Muscle of arm (tissue), 12 donors: ENCODE measurements around the gene NT5E. TPM values are rescaled to one million over a fixed set of nuclear protein-coding genes. Genes with fewer than 3 reads are reported as not detected.
A peak's percentile ranks its signal among the peaks of the same experiment; 100 is the strongest.
"Not testable (repeated sequence)": the region's sequence is repeated elsewhere in the genome, so short reads cannot be mapped to it uniquely, and the experiment has no call there.

Experiments used
- DNase-seq: peaks from one replicate; pipeline ENCODE4 v3.0.0-alpha.2; 2013
- polyA plus RNA-seq, 12 donors: library from polyadenylated mRNA; unstranded; fragments of 120-200 nt; gene quantifications; one replicate each; pipeline ENCODE4 v1.2.1, GENCODE V29; 2013; ENCODE audit not compliant: insufficient read length in 12 of 12

NT5E gene
- polyA plus RNA-seq, 12 donors, result 21.1 to 56.0 (median 29.1) TPM; not detected in 1

DNA sequence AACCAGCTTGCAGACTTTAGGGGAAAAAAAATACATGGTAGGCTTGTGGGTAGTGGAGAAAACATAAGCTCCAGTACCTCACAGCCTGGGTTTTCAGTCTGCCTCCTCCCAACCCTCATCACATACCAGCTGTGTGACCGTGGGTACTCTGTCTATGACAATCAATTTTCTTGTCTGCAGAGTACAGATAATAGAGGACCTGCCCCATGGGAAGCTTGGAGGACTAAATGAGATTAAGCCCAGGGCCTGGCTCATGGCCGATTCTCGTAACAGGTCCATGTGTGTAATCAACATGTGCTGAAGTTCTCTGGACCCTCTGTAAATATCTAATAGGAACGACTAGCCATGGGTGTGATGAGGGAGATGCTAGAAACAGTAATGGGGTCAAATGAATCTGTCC lies 34.0 kb downstream of the NT5E start:
- no peak for DNase-seq

DNA sequence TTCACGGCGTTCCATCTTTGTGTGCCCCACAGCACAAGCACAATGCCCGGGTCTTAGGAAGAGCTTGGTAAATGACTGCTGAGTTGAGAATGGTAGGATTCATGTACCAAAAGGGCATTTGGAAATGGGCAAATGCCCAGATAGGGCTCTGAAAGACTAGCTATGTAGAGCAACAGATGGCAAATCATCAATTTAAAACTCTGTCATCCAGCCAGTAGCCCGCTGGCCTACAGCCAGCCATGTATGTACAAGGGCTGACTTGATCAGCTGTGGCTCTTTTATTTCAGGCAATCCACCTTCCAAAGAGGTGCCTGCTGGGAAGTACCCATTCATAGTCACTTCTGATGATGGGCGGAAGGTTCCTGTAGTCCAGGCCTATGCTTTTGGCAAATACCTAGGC lies 35.1 kb downstream of the NT5E start:
- DNase-seq, result no peak

DNA sequence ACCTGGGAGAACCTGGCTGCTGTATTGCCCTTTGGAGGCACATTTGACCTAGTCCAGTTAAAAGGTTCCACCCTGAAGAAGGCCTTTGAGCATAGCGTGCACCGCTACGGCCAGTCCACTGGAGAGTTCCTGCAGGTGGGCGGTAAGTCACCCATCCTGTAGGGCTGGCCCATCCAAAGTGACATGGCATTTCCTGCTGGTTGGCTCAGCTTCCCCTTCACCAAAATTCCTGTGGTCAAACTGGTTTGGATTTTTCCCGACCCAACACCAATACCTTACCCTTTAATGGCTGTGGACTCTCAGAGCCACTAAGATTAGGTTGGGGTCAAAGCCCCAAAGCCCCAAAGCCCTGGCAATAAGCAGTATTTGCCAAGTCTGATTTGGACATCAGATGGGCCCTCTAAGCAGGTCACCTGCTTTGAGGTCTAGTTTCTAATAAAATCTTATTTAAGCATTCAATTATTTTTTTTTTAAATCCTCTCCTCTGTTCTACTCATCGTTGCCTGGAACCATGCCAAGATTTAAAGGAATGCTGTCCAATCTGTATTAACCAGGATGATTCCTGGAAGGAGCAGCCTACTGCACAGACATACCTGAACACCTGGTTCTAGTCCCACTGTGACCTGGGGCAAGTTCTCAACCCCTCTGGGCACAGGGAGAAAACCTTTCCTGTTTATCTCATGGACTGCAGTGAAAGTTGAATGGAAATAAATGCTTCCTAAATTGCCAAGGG lies 40.8 kb downstream of the NT5E start:
- DNase-seq, result no peak

DNA sequence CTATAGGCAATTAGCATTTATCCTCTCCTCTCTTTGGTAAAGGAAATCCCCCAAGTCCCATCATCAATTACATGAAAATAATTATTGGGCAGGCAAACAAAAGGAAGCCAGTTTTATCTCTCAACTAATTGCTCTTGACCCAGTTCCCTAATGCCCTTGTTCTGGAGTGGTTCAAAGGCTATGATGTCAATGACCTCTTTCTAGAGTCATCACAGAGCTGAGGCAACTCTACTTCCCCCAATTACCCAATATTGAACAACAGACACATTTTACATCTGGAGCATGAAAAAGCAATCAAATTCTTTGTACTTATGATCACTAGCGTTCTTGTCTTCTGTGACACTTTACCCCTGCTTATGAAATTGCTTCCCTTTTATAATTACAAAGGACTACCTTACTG lies 43.5 kb downstream of the NT5E start:
- no peak for DNase-seq

DNA sequence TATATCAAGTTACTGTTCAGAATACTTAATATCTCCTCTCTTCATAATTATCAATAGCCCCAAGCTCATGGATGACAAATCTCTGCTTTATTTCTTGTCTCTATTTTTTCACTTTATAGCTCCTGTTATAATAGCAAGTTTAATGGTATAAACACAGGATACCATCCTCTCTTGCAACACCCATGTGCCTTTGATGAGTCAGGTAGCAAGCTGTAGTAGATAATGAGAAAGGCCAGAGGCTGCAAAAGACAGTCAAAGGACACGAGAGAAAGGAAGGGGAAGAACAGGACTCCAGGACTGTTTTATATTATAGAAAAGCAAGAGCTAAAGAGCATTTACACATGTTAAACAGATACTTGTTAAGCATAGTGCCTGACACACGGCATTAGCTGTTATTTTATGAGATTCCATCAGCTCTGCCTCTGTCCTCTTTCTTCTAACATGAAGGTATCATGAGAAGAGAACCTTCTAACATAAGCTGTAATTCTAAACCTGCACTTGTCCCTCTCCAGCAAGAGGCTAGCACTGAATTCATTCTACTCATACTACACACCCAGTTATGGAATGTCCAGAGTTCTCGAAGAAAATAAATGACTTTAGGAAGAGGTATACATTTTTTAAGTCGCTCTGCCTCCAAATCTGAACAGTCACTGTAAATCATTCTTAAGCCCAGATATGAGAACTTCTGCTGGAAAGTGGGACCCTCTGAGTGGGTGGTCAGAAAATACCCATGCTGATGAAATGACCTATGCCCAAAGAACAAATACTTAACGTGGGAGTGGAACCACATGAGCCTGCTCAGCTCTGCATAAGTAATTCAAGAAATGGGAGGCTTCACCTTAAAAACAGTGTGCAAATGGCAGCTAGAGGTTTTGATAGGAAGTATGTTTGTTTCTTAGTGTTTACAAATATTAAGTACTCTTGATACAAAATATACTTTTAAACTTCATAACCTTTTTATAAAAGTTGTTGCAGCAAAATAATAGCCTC lies 45.0 kb downstream of the NT5E start:
- no peak for DNase-seq

DNA sequence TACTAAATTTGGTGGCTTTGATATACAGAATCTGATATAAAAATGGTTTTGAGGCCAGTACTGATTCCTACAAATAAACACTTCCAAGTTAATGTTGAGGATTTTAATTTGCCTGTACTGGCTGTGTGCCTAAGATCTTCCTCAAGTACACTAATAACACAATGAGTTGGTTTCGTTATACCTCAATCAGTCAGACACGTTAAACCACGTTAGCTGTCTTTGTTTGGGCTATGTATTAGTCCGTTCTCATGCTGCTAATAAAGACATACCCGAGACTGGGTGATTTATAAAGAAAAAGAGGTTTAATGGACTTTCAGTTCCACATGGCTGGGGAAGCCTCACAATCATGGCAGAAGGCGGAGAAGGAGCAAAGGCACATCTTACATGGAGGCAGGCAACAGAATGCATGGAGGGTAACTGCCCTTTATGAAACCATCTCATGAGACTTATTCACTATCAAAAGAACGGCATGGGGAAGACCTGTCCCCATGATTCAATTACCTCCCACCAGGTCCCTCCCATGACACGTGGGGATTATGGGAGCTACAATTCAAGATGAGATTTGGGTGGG lies 46.2 kb downstream of the NT5E start:
- no peak for DNase-seq

DNA sequence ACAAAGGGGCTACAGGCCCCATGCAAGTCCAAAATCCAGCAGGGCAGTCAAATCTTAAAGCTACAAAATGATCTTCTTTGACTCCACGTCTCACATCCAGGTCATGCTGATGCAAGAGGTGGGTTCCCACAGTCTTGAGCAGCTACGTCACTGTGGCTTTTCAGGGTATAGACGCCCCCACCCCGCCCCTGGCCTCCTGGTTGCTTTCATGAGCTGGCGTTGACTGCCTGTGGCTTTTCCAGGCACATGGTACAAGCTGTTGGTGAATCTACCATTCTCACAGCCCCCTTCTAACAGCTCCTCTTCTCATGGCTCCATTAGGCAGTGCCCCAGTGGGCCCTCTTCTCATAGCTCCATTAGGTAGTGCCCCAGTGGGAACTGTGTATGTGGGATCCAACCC lies 47.0 kb downstream of the NT5E start:
- DNase-seq, result no peak

DNA sequence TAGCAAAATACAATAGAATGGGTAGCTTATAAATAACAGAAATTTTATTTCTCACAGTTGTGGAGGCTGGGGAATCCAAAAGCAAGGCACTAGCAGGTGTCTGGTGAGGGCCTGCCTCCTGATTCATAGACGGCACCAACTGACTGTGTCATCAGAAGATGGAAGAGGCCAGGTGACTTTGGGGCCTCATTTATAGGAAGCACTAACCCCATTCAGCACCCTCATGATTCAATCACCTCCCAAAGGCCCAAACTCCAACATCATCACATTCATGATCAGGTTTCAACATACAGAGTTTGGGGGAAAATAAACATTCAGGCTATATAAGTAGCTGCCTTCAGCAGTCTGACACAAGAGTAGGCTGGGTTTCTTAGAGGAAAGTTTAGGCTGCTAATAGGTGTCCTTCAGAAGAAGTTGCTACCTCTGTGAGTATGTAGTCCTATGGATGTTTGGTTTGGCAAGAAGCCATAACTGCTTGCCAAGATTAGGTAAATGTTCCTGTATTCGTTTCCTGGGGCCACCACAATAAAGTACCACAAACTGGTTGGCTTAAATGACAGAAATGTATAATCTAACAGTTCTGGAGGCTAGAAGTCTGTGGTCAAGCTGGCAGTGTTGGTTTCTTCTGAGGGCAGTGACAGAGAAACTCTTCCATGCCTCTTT lies 48.8 kb downstream of the NT5E start:
- no peak for DNase-seq

DNA sequence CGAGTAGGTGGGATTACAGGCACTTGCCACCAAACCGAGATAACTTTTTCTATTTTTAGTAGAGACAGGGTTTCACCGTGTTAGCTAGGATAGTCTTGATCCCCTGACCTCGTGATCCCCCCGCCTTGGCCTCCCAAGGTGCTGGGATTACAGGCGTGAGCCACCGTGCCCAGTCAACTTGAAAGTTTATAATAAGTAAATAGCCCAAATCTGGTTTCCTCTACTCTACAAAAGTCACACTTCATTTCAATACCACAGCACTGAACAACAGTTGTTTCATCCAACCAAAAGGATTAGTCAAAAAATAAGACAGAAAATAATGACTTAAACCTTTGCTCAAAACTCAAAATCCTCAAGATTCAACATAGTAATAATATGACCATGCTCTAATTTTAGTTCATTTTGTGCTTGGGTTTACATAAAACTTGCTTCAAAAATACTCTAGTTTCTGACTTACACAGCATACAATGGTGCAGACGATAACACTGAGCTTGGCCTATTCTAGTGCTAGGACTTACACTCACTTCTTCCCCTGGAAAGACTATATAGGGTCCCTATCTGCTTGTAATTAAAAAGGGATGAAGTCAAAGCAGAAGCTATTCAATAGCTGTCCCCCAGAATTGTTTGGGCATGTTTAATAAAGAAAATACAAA lies 56.7 kb downstream of the NT5E start:
- no peak for DNase-seq

DNA sequence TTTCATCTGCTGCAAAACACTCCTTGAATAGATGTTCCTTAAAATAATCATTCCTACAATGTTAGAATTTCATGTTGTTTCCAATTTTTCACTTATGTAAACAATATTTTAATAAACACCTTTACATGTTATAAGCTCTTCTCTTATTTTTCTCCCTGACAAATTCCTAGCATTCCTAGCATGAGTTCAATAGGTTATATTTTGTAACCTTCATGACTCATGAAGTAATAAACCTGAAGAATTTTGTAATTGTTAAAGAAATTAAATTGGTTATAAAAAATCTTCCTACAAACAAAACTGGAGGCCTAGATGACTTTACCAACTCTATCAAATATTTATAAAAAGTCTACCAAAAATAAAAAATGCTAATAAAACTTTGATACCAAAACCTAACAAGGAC lies 66.3 kb downstream of the NT5E start:
- no peak for DNase-seq

DNA sequence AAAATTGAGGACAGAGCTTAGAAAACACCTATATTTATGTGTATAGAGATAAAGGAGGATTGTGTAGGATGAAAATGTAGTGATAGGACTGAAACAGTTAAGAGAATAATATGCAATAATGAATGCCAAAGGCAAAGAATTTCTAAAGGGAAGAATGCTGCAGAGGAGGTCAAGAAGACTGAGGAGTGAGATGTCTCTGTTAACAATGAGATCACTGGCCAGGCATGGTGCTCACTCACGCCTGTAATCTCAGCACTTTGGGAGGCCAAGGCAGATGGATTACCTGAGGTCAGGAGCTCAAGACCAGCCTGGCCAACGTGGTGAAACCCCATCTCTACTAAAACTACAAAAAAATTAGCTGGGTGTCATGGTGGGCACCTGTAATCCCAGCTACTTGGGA lies 74.4 kb downstream of the NT5E start:
- not testable (repeated sequence) for DNase-seq

DNA sequence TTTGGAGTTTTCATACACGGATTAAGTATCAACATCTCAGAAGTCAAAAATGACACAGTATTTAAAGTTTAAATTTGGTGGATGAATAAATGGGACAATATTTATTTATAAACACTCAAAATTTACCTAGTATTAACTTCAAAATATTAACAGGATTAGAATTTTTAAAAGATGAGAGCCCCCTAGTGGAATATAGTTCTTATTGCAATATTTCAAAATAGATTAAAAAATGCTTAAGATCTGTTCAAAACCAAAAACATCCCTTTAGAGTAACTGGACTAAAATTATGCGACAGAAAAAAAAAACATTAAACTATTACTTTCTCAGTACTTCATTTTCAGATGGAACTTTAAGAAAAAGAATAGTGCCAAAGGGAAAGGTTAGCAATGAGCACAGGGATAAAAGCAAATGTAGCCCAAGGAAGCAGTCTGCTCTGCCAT lies 87.2 kb downstream of the NT5E start:
- DNase-seq, result peak; percentile 4

DNA sequence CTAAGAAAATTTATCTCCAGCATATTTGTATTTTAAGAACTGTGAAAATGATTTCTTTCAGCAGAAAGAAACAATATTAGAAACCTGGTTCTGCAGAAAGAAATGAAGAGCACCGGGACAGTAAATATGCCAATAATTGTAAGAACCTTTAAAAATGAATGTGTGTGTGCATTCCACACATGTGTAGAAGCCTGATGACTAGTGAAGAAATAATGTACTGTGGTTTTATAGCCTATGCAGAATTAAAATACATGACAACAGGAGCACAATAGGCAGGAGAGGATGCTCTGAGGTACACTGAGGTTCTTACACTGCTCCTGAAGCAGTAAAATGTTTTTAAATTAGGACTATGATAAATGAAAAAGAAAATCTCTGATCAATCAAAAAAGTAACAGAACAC lies 94.9 kb downstream of the NT5E start:
- no peak for DNase-seq

Other genes starting within 250 kb of the NT5E start
- gene SNX14, start 143.8 kb downstream of the NT5E start, polyA plus RNA-seq, result 10 to 100 TPM in 11 of 12 donors, not detected in 1; 30.8 to 96.1 (median 55.4) TPM
- 100 to 1,000 TPM in 9 of 12 donors, 10 to 100 TPM in 2, not detected in 1; 85.3 to 147 (median 117) TPM for gene SYNCRIP, start 192.8 kb downstream of the NT5E start, polyA plus RNA-seq